B cell (primary cell): Measurements from ENCODE around the gene PRSS23.

ENCODE experiments used
- CTCF ChIP-seq: fragments of 200-600 bp; IDR thresholded peaks from one replicate; pipeline ENCODE4 v1.8.0; 2022; ENCODE audit warnings: antibody characterized with exemption, mild to moderate bottlenecking
- EZH2 ChIP-seq: IDR thresholded peaks from 2 replicates; pipeline ENCODE4 v1.6.1; 2012; ENCODE audit warnings: borderline replicate concordance, low read depth, mild to moderate bottlenecking, moderate library complexity, low read length; ENCODE audit not compliant: insufficient read depth, poor library complexity, severe bottlenecking

GRCh38 chr11:86769219-86769618 lies 31.1 kb upstream of the PRSS23 start:
- TF ChIP-seq CTCF (no peak), EZH2 (no peak)
